LNCaP clone FGC (cell line): ENCODE results near the gene LYPD6.

Experiments
- DNase-seq: peaks from one replicate; pipeline ENCODE4 v3.0.0-alpha.2; 2011; ENCODE audit warnings: low read depth
- H3K4me3 ChIP-seq: 2 replicates; pipeline ENCODE4 v1.5.1; 2011; ENCODE audit warnings: mild to moderate bottlenecking, low read depth, low read length, control low read depth
- TF ChIP-seq, protein P1 (sequence below): IDR thresholded peaks from 2 replicates; pipeline ENCODE4 v1.5.1; 2012; ENCODE audit warnings: mild to moderate bottlenecking; ENCODE audit not compliant: control insufficient read depth, insufficient read depth; ENCODE audit errors: extremely low read depth

The LYPD6 gene

GRCh38 chr2:149389506-149390167, 59.2 kb downstream of the LYPD6 start:
- DNase-seq = no peak
- TF ChIP-seq, protein P1, sequence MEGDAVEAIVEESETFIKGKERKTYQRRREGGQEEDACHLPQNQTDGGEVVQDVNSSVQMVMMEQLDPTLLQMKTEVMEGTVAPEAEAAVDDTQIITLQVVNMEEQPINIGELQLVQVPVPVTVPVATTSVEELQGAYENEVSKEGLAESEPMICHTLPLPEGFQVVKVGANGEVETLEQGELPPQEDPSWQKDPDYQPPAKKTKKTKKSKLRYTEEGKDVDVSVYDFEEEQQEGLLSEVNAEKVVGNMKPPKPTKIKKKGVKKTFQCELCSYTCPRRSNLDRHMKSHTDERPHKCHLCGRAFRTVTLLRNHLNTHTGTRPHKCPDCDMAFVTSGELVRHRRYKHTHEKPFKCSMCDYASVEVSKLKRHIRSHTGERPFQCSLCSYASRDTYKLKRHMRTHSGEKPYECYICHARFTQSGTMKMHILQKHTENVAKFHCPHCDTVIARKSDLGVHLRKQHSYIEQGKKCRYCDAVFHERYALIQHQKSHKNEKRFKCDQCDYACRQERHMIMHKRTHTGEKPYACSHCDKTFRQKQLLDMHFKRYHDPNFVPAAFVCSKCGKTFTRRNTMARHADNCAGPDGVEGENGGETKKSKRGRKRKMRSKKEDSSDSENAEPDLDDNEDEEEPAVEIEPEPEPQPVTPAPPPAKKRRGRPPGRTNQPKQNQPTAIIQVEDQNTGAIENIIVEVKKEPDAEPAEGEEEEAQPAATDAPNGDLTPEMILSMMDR = no peak

GRCh38 chr2:149393614-149394013, 63.2 kb downstream of the LYPD6 start:
- DNase-seq = no peak
- TF ChIP-seq, protein P1 = no peak
- no peak overlapping the region for H3K4me3 ChIP-seq

More at GRCh38 chr2:149389506-149390167, 59.2 kb downstream of the LYPD6 start:
- no peak overlapping the region for H3K4me3 ChIP-seq

- no peak overlapping the region for H3K4me3 ChIP-seq
- no peak for DNase-seq
- TF ChIP-seq, protein P1 = no peak
Measured at GRCh38 chr2:149394864-149395263, 64.5 kb downstream of the LYPD6 start.

- TF ChIP-seq, protein P1 = no peak
- DNase-seq = no peak
- no peak overlapping the region for H3K4me3 ChIP-seq
Measured at GRCh38 chr2:149399934-149400615, 69.7 kb downstream of the LYPD6 start.

DNA sequence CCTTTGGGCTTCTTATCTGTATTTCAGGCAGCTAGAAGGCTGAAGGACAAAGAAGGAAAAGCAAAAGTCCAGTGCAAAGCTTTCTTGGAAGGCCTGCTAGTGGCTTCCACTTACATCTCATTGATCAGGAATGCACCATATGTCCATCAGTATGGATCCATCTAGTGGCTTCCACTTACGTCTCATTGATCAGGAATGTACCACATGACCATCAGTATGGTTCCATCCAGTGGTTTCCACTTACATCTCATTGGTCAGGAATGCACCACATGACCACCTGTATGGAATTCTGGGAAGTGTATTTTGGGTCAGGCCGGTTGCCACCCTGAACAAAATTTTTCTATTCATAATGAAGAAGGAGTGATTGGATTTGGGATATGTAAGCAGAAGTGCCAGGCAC, 70.6 kb downstream of the LYPD6 start:
- TF ChIP-seq, protein P1 = no peak
- no peak overlapping the region for H3K4me3 ChIP-seq
- no peak for DNase-seq

DNA sequence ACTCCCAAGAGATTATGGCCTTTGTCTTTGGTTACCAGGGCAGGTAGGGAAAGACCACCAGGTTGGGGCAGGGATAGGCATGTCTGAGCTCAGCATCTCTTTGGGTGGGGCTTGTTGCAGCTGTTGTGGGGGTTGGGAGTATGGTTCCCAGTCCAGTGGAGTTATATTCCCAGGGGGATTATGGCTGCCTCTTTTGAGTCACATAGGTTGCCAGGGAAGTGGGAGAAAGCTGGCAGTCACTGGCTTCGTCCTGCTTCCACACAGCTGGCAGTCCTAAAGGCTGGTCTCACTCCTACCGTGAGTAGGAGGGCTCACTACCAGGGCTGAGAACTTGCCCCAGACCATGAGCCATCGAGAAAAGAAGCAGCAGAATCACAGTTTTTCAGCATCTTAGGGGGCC, 79.1 kb downstream of the LYPD6 start:
- DNase-seq = no peak
- H3K4me3 ChIP-seq = no peak overlapping the region
- TF ChIP-seq, protein P1 = no peak
